Breast epithelium (tissue), 4 donors: ENCODE data around the gene EZH1. TPM values are rescaled to one million over a fixed set of nuclear protein-coding genes. Genes with fewer than 3 reads are reported as not detected.

ENCODE experiments used
- DNase-seq, 2 donors: peaks; one replicate each; pipeline ENCODE4 v3.0.0-alpha.2; 2019; ENCODE audit warnings: low spot score in 2 of 2
- H3K27ac ChIP-seq, 2 donors: fragments of 200-600 bp; sonication (generic) in 1 of 2; one replicate each; pipeline ENCODE4 v1.5.1; 2016 to 2019; ENCODE audit warnings: mild to moderate bottlenecking in 1 of 2
- H3K27me3 ChIP-seq, 2 donors: fragments of 200-600 bp; sonication (generic) in 1 of 2; one replicate each; pipeline versions ENCODE4 v1.5.1 to v1.6.0; 2017 to 2019; ENCODE audit warnings: control low read depth in 1 of 2, mild to moderate bottlenecking in 1 of 2
- H3K36me3 ChIP-seq: fragments of 200-600 bp; one replicate; pipeline ENCODE4 v1.5.1; 2019
- H3K4me1 ChIP-seq, 2 donors: fragments of 200-600 bp; sonication (generic); one replicate each; pipeline ENCODE4 v1.5.1; 2016 to 2019; ENCODE audit warnings: control low read depth in 1 of 2
- H3K4me3 ChIP-seq, 3 donors: fragments of 200-600 bp; sonication (generic); 1 replicate in 2 of 3; 2 replicates in 1 of 3; pipeline ENCODE4 v1.5.1; 2016 to 2019; ENCODE audit warnings: mild to moderate bottlenecking in 3 of 3, moderate library complexity in 2 of 3
- H3K9me3 ChIP-seq, 2 donors: fragments of 200-600 bp; sonication (generic) in 1 of 2; one replicate each; pipeline ENCODE4 v1.5.1; 2016 to 2019; ENCODE audit warnings: control low read depth in 1 of 2
- CTCF ChIP-seq, 3 donors: fragments of 450-650 bp; IDR thresholded peaks; one replicate each; pipeline ENCODE4 v1.5.1; 2016 to 2017; ENCODE audit warnings: antibody characterized with exemption in 3 of 3, mild to moderate bottlenecking in 3 of 3, moderate library complexity in 3 of 3
- POLR2A ChIP-seq: fragments of 450-650 bp; IDR thresholded peaks from one replicate; pipeline ENCODE4 v1.6.1; 2016; ENCODE audit warnings: antibody characterized with exemption, mild to moderate bottlenecking, moderate library complexity
- POLR2AphosphoS5 ChIP-seq, 3 donors: sonication (generic); formaldehyde crosslinking; IDR thresholded peaks; one replicate each; pipeline ENCODE4 v1.6.1; 2017; ENCODE audit warnings: antibody characterized with exemption in 3 of 3
- intact Hi-C: fragments of 100-400 bp; cut with DNase I; formaldehyde crosslinking; loops from one replicate; pipeline ENCODE4 v1.15.1; 2023; ENCODE audit warnings: low total_unique reads
- total RNA-seq, 3 donors: library from RNA; depleted of rRNA; stranded (reverse); fragments of >200 nt; gene quantifications; one replicate each; pipeline ENCODE4 v1.1.0, GENCODE V29; 2016

EZH1 gene
- total RNA-seq, 3 donors from 2014 or later = 50.8 to 91.1 (median 70.1) TPM

- intact Hi-C loops = loop anchor here (5.0 kb wide), 1 partner anchor 817 kb away; no protein-coding TSS in a partner anchor
- H3K36me3 ChIP-seq = peaks cover 3% of the 10 kb centered on the region
- no peak overlapping the region for H3K4me3 ChIP-seq
- no peak for TF ChIP-seq POLR2AphosphoS5 (IDR thresholded peaks at IDR 0.05)
- TF ChIP-seq CTCF (IDR thresholded peaks at IDR 0.05) = no peak
- TF ChIP-seq POLR2A = no peak
- H3K9me3 ChIP-seq = no peaks in the 10 kb centered on the region
- DNase-seq = no peak
- H3K27me3 ChIP-seq = peaks cover 0 to 26% of the 10 kb centered on the region in 2 donors
- peak overlapping the region; percentile 10 to 61 for H3K27ac ChIP-seq
- H3K4me1 ChIP-seq = no peaks in the 10 kb centered on the region
Measured at GRCh38 chr17:42779304-42779935, 34.6 kb upstream of the EZH1 start.

GRCh38 chr17:42778570-42778969 is 33.7 kb upstream of the EZH1 start:
- intact Hi-C loops = loop anchor here (5.0 kb wide), 1 partner anchor 816 kb away; no protein-coding TSS in a partner anchor
- no peak overlapping the region for H3K27ac ChIP-seq
- no peaks in the 10 kb centered on the region for H3K9me3 ChIP-seq
- H3K27me3 ChIP-seq = peaks cover 0 to 18% of the 10 kb centered on the region in 2 donors
- no peaks in the 10 kb centered on the region for H3K4me1 ChIP-seq
- TF ChIP-seq POLR2AphosphoS5 (IDR thresholded peaks at IDR 0.05) = no peak
- no peak for TF ChIP-seq POLR2A
- TF ChIP-seq CTCF (IDR thresholded peaks at IDR 0.05) = no peak
- H3K36me3 ChIP-seq = peaks cover 3% of the 10 kb centered on the region
- H3K4me3 ChIP-seq = no peak overlapping the region
- DNase-seq = no peak

DNA sequence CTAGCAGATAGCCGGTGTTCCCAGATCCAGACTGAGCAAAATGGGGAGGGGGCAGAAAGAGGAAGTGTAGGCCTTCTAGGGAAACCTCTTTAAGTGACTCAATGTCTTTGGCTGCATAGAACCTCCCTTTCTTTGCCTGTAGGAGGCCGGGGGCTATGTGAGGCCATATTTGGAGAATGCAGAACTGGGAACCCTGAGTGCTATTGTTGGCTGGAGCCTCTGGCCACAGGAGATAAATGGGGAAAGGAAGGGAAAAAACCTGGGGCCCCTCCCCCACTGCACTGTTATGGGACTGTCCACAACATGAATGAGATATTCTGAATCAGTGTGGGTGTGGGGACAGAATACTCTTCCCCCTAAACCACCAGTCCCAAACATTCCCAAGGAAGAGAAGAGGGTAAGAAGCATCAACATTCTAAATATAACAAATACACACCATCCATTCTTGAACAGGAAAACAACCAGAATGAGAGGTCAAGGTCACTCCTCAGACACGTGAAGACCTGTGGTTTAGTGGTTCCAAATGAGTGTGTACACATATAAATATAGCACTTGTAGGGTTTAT is 30.8 kb upstream of the EZH1 start:
- H3K4me3 ChIP-seq = no peak overlapping the region
- intact Hi-C loops = loop anchor here (5.0 kb wide), 1 partner anchor 813 kb away; no protein-coding TSS in a partner anchor
- no peaks in the 10 kb centered on the region for H3K27me3 ChIP-seq
- H3K9me3 ChIP-seq = no peaks in the 10 kb centered on the region
- H3K36me3 ChIP-seq = peaks cover 3% of the 10 kb centered on the region
- no peaks in the 10 kb centered on the region for H3K4me1 ChIP-seq
- no peak overlapping the region for H3K27ac ChIP-seq
- DNase-seq = no peak
- TF ChIP-seq POLR2AphosphoS5 (IDR thresholded peaks at IDR 0.05) (no peak), CTCF (IDR thresholded peaks at IDR 0.05) (no peak), POLR2A (no peak)

DNA sequence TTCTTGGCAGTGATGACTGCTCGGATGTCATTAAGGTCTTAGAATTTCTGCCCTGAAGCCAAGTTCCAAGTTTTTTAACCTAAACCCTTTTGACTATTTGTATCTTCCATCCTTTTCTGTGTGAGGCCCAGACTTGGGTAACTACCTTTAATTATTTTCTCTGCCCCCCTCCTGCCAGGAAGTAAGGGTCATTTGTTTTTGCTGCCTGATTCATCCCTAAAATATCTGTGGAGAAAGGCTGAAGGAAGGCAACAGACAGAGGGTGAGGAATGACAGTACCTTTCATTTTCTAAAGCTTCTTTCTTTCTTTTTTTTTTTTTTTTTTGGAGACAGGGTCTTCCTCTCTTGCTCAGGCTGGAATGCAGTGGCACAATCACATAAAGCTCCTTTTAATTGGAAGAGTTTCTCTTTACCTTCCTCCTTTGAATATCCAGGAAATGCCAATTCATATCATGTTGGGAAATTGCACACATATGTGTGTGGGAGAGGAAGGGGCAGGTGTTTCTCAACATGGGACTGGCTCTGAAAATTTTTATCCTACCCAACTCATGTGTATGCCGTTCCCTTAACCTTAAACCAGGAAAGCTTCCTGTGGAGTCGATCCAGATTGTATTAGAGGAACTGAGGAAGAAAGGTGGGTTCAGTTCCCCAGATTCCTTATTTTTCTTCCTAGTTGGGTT is 29.4 kb upstream of the EZH1 start:
- H3K4me1 ChIP-seq = no peaks in the 10 kb centered on the region
- H3K27ac ChIP-seq = peak overlapping the region; percentile 81 to 84
- peak overlapping the region; percentile 67 to 78 (median 76) for H3K4me3 ChIP-seq
- intact Hi-C loops = no loop called here
- TF ChIP-seq CTCF (IDR thresholded peaks at IDR 0.05) (no peak), POLR2A (no peak), POLR2AphosphoS5 (IDR thresholded peaks at IDR 0.05) (no peak)
- no peak for DNase-seq
- H3K36me3 ChIP-seq = peaks cover 3% of the 10 kb centered on the region
- no peaks in the 10 kb centered on the region for H3K27me3 ChIP-seq
- H3K9me3 ChIP-seq = no peaks in the 10 kb centered on the region
